Measurements from ENCODE around the gene IVNS1ABP. TPM values are rescaled to one million over a fixed set of nuclear protein-coding genes. Genes with fewer than 3 reads are reported as not detected.

Gene IVNS1ABP
- total and polyA plus RNA-seq, 9 of the 15 experiments (the other 6 are each of a cell fraction or from before 2014, with no cell fraction given): 30.6 to 126 (median 77.7) TPM

- TF ChIP-seq KAT7 (CRISPR knock-in tag; IDR thresholded peaks at IDR 0.05; ENCODE audit: borderline replicate concordance) (no peak), TAL1 (IDR thresholded peaks at IDR 0.05) (peak; percentile 31; the same call in 1 of the 2 replicates), PHB2 (IDR thresholded peaks at IDR 0.05; ENCODE audit: low read depth) (no peak), NFE2L1 (tag; IDR thresholded peaks at IDR 0.05; ENCODE audit: borderline replicate concordance, low read depth) (no peak), RREB1 (CRISPR knock-in tag; IDR thresholded peaks at IDR 0.05) (no peak), CBFA2T3 (IDR thresholded peaks at IDR 0.05) (peak; percentile 40; the same call in 1 of the 2 replicates), HMGN3 (IDR thresholded peaks at IDR 0.05; ENCODE audit: borderline replicate concordance, extremely low read depth, insufficient read length, low read depth, low read length) (no peak), NR2C2 (CRISPR knock-in tag; IDR thresholded peaks at IDR 0.05) (no peak), NR2C2 (tag; IDR thresholded peaks at IDR 0.05) (no peak), ZNF23 (CRISPR knock-in tag; IDR thresholded peaks at IDR 0.05) (no peak), ZNF507 (tag; conservative IDR thresholded peaks at IDR 0.05) (no peak), MBD2 (IDR thresholded peaks at IDR 0.05; ENCODE audit: borderline replicate concordance, low read depth) (no peak), HDAC1 (IDR thresholded peaks at IDR 0.05) (no peak), FOXA1 (IDR thresholded peaks at IDR 0.05; ENCODE audit: borderline replicate concordance) (no peak), CBX8 (IDR thresholded peaks at IDR 0.05; ENCODE audit: borderline replicate concordance, extremely low read depth, low read depth, low read length, poor library complexity, severe bottlenecking) (no peak), THAP12 (CRISPR knock-in tag; IDR thresholded peaks at IDR 0.05) (no peak), ZNF512 (tag; IDR thresholded peaks at IDR 0.05) (no peak), HIVEP1 (CRISPR knock-in tag; IDR thresholded peaks at IDR 0.05) (no peak), JUNB (CRISPR knock-in tag; conservative IDR thresholded peaks at IDR 0.05) (no peak), ZC3H4 (CRISPR knock-in tag; IDR thresholded peaks at IDR 0.05; ENCODE audit: borderline replicate concordance) (no peak)
These were observed 25.4 kb downstream of the IVNS1ABP start (continued) for GRCh38 chr1:185291652-185292051.
